GM12875 (cell line): Measurements from ENCODE around the gene ZNF292.

Experiments
- H3K4me3 ChIP-seq: one replicate; pipeline ENCODE4 v1.5.1; 2011; ENCODE audit warnings: low read depth, low read length, control low read depth
- TF ChIP-seq, protein P1 (sequence below): IDR thresholded peaks from 2 replicates; pipeline ENCODE4 v1.5.1; 2011; ENCODE audit warnings: low read depth, mild to moderate bottlenecking, control low read depth, inconsistent platforms, low read length, moderate library complexity, borderline replicate concordance; ENCODE audit not compliant: insufficient read depth

Gene ZNF292

DNA sequence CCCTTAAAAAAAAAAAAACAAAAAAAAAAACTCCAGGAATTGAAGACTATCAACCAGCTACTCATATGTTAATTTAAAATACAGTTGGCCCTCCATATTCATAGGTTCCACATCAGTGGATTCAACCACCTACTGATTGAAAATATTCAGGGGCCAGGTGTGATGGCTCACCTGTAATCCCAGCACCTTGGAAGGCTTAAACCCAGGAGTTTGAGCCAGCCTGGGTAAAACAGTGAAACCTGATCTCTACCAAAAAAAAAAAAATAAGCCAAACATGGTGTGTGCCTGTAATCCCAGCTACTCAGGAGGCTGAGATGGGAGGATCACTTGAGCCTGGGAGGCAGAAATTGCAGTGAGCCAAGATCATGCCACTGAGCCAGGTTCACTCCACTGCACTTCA, 94.7 kb downstream of the ZNF292 start:
- TF ChIP-seq, protein P1, sequence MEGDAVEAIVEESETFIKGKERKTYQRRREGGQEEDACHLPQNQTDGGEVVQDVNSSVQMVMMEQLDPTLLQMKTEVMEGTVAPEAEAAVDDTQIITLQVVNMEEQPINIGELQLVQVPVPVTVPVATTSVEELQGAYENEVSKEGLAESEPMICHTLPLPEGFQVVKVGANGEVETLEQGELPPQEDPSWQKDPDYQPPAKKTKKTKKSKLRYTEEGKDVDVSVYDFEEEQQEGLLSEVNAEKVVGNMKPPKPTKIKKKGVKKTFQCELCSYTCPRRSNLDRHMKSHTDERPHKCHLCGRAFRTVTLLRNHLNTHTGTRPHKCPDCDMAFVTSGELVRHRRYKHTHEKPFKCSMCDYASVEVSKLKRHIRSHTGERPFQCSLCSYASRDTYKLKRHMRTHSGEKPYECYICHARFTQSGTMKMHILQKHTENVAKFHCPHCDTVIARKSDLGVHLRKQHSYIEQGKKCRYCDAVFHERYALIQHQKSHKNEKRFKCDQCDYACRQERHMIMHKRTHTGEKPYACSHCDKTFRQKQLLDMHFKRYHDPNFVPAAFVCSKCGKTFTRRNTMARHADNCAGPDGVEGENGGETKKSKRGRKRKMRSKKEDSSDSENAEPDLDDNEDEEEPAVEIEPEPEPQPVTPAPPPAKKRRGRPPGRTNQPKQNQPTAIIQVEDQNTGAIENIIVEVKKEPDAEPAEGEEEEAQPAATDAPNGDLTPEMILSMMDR, result no peak

DNA sequence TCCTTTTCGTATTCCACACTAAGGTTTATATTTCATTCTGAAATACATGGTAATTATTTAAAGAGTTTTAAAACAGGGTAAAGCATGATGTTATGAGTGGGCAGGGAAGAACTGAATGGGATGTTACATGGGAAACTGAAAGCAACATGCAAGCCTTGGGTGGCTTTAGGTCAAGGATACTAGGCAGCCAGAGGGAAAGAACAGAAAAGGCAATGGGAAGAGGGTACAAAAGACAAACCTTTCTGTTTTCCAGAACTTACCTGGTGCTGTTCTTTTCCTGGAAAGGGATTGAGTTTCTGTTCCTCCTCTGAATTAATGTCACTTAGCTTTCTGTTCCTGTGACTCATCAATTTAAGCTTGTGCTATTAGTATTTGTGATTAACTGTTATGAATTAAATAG, 95.9 kb downstream of the ZNF292 start:
- TF ChIP-seq, protein P1, result no peak

More for the DNA sequence above, 94.7 kb downstream of the ZNF292 start:
- no peak overlapping the region for H3K4me3 ChIP-seq

DNA sequence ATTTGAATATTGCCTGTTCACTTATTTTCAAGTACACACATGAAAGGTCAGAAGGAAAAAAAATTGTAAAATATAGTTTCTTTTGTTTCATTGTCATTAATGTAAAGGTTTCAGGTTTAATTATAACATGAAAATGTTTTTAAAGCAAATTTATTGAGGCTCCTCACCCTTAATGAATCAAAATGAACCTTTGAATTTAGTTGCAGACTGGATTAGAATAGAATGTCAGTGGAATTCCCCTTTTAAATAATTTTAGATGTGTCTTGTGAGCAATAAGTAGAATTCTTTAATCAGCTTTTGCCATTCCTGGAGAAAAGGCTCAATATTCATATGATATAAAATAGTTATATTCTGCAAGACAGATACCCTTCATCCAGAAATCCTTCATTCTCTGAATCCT, 96.4 kb downstream of the ZNF292 start:
- no peak overlapping the region for H3K4me3 ChIP-seq
- TF ChIP-seq, protein P1, result no peak

More for the DNA sequence above, 95.9 kb downstream of the ZNF292 start:
- H3K4me3 ChIP-seq, result no peak overlapping the region

DNA sequence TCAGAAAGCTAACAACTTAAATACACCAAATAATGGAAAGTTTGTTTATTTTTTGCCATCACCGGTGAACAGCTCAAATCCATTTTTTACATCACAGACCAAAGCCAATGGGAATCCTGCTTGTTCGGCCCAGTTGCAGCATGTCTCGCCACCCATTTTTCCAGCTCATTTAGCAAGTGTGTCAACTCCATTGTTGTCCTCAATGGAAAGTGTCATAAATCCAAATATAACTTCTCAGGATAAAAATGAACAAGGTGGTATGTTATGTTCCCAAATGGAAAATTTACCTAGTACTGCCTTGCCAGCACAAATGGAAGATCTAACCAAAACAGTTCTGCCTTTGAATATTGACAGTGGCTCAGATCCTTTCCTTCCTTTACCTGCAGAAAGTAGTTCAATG, 101.7 kb downstream of the ZNF292 start:
- TF ChIP-seq, protein P1, result no peak
- H3K4me3 ChIP-seq, result no peak overlapping the region

DNA sequence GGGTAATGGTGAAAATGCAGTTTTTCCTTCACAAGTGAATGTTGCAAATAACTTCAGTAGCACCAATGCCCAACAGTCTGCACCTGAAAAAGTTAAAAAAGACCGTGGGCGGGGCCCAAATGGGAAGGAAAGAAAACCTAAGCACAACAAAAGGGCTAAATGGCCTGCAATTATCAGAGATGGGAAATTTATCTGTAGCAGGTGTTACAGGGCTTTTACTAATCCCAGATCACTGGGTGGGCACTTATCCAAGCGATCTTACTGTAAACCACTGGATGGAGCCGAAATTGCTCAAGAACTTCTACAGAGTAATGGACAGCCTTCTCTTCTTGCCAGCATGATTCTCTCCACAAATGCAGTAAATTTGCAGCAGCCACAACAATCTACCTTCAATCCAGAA, 102.2 kb downstream of the ZNF292 start:
- TF ChIP-seq, protein P1, result no peak
- H3K4me3 ChIP-seq, result no peak overlapping the region

DNA sequence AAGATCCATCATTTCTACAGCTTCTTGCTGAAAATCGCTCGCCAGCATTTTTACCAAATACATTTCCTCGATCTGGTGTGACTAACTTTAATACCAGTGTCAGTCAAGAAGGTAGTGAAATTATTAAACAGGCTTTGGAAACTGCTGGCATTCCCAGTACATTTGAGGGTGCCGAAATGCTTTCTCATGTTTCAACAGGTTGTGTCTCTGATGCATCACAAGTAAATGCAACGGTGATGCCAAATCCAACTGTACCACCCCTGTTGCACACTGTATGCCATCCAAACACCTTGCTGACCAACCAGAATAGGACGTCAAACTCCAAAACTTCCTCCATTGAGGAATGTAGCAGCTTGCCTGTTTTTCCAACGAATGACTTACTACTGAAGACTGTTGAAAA, 102.6 kb downstream of the ZNF292 start:
- TF ChIP-seq, protein P1, result no peak
- H3K4me3 ChIP-seq, result no peak overlapping the region

DNA sequence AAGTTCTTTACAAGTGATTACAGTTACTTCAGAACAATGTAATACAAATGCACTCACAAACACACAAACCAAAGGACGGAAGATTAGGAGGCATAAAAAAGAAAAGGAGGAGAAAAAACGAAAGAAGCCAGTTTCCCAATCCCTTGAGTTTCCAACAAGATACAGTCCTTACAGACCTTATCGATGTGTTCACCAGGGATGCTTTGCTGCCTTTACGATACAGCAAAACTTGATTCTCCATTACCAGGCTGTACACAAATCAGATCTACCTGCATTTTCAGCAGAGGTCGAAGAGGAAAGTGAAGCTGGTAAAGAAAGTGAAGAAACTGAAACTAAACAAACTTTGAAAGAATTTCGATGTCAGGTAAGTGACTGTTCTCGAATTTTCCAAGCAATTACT, 104.4 kb downstream of the ZNF292 start:
- H3K4me3 ChIP-seq, result no peak overlapping the region
- TF ChIP-seq, protein P1, result no peak
